UCSD-AML1 (cell line): ENCODE data around the gene ADAD2.

Experiments used
- DNase-seq: peaks from one replicate; lab custom pipeline; 2025; ENCODE audit not compliant: unreplicated experiment; lab: John Stamatoyannopoulos, UW

The ADAD2 gene

DNA sequence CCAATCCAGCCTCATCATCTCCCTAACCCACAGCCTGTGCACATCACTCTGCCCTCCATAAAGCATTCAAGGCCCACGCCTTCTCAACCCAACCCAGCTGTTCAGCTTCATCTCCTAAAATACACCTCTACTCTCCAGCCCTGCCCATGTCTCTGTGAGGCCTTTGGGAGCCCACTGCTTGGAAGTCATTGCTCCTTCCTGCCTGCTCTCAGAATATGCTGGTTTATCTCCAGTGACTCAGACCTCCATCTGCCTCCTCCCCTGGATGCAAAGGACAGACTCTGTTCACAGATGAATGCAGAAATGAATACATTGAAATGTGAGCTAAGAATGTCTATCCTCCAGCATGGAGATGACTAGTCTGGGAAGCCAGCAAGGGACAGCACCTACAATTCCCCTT lies 29.9 kb downstream of the ADAD2 start:
- no peak for DNase-seq

- DNase-seq: no peak
Observed at GRCh38 chr16:84223456-84223855, 32.5 kb downstream of the ADAD2 start.

DNA sequence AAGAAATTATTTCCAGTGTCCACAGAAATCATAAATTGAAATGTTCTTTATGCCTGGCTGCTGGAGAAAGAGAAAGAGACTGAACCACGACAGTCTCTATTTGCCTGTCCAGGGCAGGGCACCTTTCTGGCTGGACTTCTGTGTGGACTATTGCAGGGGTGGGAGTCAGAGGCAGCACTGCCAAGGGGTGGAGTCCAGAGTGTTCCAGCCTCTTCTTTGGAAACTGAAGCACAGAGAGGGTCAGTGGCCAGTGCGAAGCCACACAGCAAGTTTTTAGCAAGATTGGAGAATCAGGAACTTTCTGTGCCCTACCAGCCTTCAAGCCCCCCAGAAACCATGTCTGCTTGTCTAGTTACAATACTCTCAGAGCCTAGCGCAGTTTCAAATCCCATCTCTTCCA lies 33.6 kb downstream of the ADAD2 start:
- DNase-seq: no peak

GRCh38 chr16:84225126-84225525 lies 34.2 kb downstream of the ADAD2 start:
- no peak for DNase-seq

- DNase-seq: no peak
Observed at GRCh38 chr16:84225571-84225970, 34.6 kb downstream of the ADAD2 start.

GRCh38 chr16:84226026-84226425 lies 35.1 kb downstream of the ADAD2 start:
- no peak for DNase-seq

GRCh38 chr16:84227548-84227947 lies 36.6 kb downstream of the ADAD2 start:
- DNase-seq: no peak

DNA sequence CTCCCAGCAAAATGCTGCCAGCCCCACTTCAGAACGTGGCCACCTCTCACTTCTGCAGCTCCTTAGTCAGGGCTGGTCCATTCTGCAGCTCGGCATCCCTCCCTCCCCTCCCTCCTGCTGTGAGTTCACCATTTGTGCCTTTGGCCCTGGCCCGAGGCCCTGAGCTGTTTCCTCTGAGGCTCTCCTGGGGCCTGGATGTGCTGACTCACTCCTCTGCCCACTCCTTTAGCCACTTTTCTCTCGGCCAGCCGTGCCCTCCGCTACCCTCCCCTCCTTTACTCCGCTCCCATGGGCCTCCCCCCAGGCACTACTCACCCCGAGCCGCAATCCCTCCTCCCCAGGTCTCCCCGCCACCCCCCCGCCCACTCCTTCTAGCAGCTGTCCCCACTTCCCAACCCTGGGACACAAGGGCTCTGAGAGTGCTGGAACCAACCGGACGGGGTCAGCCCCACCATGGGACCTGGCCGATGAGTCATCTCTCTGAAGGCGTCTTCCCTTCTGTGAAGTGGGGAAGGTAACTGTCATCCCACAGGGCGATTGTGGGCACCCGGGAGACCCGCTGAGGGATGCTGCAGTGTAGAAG lies 37.4 kb downstream of the ADAD2 start:
- peak; percentile 37 for DNase-seq

DNA sequence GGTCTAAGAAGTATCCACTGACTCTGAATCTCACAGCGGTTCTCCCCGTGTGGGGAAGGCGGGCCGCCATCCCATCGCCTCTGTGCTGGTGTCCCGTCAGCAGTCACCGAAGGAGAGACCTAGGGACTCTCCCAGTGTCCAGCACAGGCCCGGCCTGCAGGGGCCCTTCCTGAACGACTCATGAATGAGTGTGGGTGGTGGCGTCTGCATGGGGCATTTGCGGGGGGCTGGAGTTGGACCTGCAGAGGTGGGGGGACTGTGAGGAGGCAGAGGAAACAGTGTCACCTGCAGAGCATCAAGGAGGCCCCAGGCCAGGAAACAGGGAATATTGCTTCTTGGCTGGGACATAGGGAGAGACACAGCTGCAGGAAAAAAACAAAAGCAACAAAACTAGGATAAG lies 38.5 kb downstream of the ADAD2 start:
- DNase-seq: no peak

- DNase-seq: no peak
Observed at GRCh38 chr16:84232060-84232459, 41.1 kb downstream of the ADAD2 start.

- no peak for DNase-seq
Observed at GRCh38 chr16:84232969-84233368, 42.0 kb downstream of the ADAD2 start.

- no peak for DNase-seq
Observed at GRCh38 chr16:84233748-84234147, 42.8 kb downstream of the ADAD2 start.

DNA sequence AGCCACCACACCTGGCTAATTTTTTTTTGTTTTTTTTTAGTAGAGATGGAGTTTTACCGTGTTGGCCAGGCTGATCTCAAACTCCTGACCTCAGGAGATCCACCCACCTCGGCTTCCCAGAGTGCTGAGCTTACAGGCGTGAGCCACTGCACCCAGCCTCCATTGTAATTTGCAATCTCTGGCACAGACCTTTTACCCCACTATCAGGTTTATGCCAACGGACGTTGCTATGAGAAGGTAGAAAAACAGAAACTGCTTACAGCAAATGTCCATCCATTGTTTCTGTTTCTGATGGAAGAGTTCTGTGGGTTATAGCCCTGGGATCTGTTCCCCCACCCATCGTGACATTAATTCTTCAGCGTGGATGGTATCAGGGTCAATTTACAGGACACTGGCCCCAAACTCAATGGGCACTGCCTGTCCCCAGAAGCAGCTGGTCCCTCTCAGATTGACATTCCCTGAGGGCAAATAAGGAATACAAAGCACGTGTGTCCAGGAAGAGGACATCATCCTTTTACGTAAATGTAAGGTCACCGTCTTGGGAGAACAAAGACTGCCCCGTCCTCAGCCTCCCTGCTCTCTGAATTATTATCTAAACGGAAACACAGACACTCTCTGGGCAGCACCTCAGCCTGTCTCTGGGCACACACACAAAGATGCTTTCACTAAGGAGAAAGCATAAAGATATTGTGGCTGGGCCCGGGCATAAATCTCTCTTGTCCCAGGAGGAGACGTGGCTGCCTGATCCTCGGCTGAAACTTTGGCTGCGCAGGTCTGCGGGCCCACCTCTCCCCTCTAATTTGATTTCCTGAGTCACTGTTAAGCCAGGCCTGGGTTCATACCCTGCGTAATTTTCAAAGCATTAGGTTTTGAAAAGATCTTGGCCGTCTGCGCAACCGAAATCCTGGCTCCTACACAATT lies 43.6 kb downstream of the ADAD2 start:
- DNase-seq: no peak

GRCh38 chr16:84236671-84237070 lies 45.7 kb downstream of the ADAD2 start:
- DNase-seq: no peak

- no peak for DNase-seq
Observed at GRCh38 chr16:84237994-84238750, 47.2 kb downstream of the ADAD2 start.

- peak; percentile 21 for DNase-seq
Observed at GRCh38 chr16:84239141-84239769, 48.3 kb downstream of the ADAD2 start.

- peak; percentile 15 for DNase-seq
Observed at GRCh38 chr16:84239909-84240308, 49.0 kb downstream of the ADAD2 start, which contains the start of gene KCNG4. Gene KCNG4, minus strand, starts transcription at chr16:84240012. Its CDS starts 2,527 bp downstream, at chr16:84237485.

DNA sequence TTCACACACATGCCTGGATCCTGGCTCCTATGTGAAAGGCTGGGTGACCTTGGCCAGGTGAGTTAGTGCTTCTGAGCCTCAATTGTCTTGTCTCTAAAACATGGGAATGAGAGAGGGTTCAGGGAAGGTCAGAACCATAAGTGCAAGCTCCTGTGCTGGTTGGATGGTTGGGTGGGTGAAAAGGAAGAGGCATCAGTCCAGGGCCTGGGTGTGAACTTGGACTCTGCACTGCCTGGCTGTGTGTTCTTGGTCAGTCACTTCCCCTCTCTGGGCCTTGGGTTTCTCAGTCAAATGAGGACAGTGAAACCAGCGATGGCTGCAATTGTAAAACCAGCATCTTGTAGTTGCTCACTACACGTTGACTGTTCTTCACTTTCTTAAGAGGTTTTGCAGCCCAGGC lies 49.5 kb downstream of the ADAD2 start:
- DNase-seq: no peak

DNA sequence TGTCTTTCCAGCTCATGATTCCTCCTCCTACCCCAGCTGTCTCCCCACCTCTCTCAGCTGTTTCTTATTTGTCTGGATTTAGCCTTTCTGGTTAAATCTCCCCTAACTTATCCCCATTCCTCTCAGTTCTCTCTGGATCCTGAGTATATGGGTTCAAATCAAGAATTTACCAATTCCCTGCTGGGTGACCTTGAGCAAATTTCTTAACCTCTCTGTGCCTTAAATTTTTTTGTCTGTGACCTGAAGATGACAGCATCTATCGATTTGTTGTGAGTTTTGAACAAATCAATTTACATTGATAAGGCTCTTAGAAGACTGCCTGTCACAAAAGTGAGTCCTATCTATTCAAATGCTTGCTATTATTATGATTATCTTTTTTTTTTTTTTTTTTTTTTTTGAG lies 50.8 kb downstream of the ADAD2 start:
- no peak for DNase-seq

GRCh38 chr16:84242839-84243238 lies 51.9 kb downstream of the ADAD2 start:
- no peak for DNase-seq

GRCh38 chr16:84243732-84244131 lies 52.8 kb downstream of the ADAD2 start:
- DNase-seq: no peak
